Stimulated activated CD8-positive, alpha-beta memory T cell treated with anti-CD3 and anti-CD28 coated beads, Interleukin-7, amount 100 ng/mL, for 1 hour (primary cell): ENCODE results near the gene RAB11FIP4.

Source experiments
- DNase-seq, 2 donors: peaks; one replicate each; pipeline ENCODE4 v3.0.0-alpha.2; 2020; ENCODE audit warnings: low read depth in 2 of 2

RAB11FIP4 gene

DNA sequence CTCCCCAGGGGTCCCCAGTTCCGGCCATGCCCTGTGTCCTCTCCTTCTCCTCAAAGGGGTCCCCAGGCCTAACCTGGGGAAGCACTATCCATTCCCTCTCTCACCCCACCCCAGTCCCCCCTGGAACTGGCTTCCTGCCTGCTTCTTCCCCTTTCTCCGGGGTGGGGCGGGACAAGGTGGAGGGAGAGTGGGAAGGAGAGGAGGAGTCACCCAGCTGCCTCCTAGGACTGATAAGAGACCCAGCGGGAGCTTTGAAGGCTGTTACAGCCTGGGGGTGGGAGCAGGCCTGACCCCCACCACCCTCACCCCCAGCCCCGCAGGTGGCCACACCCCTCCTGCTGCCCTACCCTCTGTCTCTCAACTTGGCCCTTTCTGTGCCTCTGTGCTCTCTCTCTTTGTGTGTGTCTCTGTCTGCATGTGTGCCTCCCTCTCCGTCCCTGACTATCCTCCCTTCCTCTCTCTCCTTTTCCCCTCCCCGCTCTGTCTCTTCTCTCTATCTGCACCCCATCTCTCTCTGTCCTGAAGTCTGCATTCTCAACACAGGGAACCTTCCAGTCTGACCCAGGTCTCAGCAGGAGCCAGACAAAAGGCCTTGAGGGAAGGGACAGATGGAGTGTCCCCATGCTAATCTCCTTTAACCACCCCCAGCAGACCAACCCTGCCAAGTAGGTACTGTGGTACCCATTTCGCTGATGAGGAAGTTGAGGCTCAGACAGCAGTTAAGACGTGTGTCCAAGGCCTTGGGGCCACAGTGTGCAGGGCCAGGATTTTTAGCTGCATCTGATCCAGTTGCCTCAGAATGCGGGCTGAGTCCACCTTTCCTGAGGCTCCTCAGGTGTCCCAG is 66.1 kb downstream of the RAB11FIP4 start:
- DNase-seq, result no peak

DNA sequence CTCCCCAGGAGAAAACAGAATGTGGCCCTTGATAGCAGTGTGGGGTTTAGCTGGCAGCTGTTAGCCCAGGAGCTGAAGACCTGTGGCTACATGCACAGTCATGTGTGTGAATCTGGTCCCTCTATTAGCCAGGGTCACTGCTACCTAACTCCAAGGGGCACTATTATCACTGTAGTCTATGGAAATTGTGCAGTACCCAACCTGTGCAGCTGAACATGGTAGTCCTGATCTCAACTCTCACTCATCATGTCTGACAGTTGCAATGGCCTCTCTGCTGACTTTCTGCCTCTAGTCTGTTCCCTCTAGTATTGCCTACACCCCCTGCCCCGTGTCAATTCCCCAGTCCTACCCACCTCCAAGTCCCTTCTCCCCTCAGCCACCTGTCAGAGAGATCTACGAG is 67.4 kb downstream of the RAB11FIP4 start:
- DNase-seq, result no peak

DNA sequence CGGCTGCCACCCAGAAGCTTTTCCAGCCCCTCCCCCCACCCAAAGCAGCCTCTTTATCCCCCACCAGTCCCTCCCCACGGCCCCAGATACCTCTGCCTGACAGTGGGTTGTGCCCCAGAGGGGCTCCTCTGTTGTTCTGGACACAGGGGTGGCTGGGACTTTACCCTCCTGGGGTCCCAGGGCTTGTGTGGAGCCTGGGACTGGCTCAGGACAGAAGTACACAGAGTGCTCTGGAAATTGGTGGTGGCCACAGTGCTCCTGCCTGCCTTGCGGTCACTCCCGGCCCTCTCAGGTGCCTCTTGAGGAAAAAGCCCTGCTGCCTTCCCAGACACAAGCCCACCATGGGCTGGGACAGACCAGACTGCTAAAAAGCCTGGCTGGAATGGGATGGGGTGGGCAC is 68.2 kb downstream of the RAB11FIP4 start:
- DNase-seq, result no peak

DNA sequence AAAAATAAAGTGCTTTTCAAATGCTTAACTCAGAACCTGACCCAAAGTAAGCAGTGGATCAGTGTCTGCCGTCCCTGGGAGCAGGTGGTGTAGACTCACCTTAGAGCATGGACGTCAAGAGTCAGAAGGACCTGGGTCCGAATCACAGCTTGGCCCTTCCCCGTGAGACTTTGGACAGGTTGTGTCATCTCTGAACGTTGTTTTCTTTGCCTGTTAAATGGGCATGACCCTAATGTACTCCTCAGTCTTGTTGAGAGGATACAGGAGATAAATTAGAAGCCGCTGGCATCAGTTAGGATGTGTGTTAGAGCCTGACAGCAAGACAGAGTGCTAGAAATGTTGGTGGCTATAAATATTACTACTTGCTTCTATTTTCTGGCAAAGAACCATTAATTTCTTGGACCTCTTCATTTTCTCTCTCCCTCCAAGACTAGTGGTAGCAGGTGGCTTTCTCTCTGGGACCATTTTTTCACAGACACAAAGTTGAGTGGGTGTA is 68.8 kb downstream of the RAB11FIP4 start:
- no peak for DNase-seq

DNA sequence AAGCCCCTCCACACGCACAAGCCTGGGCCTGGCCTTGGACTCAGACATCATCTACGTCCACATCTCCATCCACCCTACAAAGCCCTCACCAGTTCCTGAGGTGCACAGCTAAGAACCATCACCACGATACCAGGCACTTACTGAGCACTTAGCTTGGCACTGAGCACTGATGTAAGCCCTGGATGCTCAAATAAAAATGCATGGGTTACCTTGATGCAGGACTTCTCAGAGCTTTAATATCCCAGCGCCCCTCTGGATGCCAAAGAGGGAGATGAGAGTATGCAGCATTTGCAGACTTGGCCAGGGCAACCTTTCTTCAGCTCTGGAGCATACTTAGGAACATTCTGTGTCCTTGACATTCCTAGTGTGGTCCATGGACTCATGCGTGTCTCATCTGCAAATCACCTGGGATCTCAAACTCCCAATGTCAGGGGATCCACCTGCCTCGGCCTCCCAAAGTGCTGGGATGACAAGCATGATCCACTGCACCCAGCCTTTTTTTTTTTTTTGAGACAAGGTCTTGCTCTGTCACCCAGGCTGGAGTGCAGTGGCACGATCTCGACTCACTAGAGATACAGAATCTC is 69.8 kb downstream of the RAB11FIP4 start:
- DNase-seq, result no peak

DNA sequence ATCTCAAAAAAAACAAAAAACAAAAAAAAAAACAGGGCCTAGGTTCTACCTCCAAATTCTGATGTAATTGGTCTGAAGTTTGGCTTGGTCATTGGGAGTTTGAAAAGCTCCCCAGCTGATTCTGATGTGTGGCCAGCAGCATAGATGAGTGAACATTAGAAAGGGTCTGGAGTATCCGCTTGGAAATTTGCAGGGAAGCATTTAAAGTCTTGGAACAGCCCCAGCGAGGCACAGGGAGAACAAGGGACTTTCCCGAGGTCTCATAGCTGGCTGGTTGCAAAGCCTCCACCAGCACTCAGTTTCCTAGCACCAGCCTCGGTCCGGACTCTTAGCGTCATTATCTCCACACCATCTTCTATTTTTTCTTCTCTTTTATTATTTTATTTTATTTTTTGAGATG is 70.8 kb downstream of the RAB11FIP4 start:
- DNase-seq, result no peak

DNA sequence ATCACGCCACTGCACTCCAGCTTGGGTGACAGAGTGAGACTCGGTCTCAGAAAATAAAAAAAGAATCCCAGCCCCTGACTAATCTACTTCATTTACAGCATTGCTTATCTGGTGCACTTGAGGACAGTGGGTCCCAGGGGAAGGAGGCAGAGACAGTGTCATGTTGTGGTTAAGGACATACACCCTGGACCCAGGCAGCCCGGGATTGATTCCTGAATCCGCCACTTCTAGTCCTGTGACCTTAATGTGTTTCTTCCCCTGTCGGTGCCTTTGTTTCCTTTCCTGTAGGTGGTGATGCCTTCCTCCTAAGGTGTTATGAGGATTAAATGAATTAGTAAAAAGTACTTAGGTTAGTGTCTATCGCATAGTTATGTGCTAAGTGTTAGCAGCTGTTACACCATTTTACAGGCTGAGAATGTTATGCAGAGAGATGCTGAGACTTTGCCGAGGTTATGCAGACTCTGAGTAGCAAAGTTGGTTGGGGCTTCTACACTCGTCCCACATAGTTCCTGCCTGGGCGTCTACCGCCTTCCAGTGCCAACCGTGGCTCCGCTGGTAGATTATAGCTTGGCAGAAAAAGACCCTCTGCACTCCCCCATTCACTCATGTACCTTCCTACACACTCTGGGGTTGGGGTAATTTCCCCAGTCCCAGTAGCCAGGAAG is 74.8 kb downstream of the RAB11FIP4 start:
- DNase-seq, result no peak

DNA sequence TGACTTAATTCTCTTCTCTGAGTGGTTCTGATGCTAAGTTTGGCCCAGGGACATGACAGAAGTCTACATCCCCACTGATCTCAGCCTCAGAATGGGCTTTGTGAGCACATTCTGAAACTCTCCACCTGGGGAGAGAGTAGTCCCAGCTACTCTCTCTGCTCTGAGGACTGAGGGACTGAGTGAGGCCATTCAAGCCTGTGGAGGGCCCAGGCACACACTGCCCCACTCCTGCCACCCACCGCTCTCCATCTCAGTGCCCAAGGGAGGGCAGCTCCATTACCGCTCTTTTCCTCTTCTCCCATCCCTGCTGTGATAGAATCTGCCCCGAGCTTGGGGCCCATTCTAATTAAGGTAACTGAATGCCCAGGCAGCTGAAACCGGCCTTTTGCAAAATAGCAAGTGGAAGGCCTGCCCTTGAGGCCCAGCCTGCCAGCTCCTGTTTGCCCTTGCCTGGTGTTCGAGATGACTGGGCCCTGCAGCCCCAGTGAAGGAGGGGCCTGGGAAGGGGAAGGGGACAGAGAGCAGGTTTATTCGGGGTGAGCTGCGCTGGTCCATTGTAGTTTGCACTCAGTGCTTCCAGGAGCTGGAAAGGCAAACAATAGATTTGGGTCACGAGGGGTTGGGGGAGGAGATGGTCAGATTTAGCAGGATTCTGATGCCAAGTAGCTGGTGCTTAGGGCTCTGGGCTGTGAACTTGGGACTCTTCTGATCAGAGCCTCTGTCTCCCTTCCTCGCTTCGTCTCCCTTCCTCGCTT is 76.2 kb downstream of the RAB11FIP4 start:
- no peak for DNase-seq

DNA sequence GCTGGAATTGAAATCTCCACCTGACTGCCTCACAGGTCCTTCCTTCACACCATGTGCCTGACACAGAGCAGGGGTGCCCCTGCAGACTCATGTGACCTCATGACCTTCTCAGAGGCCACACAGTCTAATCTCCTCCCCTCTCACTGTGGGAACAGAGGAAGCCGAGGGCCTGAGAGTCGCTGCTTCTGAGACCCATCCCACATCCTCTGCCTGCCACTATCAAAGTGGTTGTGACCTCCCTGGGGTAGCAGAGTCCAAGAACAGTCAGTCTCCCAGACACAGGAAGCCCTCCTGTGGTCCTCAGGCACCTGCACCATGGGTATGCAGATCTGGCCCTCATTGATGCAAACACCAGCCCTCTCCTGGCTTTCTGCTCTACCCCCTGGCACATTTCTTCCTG is 78.5 kb downstream of the RAB11FIP4 start:
- no peak for DNase-seq

DNA sequence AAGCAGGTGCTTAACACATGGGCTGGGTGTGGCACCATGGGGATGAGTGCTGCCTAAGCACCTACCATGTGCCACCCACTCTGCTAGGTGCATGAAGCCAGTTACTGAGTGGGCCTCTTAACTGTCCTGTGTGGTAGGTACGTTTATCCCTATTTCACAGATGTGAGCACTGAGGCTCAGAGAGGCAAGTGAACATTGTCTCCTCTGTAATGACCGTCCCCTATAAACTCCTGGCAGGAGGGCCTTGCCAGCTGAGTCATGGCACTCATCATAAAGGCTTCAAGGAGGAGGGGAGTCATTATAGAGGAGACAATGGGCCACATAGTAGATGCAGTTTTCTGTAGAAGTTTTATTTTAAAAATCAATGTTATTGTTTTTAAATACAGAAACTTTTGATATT is 79.1 kb downstream of the RAB11FIP4 start:
- DNase-seq, result no peak

DNA sequence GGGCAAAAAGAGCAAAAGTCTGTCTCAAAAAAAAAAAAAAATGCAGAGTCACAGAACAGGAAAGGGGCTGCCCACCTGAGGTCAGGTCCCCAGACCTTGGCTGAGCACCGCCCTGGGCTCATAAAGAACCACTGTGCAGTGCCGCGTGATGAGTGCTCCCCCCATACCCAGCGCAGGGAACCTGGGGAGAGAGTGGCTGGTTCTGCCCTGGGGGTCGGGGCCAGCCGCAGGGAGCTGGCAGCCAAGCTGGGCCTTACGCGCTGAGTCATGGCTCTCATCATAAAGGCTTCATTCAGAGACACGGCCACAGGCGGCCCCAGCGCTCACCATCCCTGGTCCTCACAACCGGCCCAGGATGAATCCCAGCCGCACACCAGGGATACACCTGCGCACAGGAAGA is 80.7 kb downstream of the RAB11FIP4 start:
- DNase-seq, result no peak

DNA sequence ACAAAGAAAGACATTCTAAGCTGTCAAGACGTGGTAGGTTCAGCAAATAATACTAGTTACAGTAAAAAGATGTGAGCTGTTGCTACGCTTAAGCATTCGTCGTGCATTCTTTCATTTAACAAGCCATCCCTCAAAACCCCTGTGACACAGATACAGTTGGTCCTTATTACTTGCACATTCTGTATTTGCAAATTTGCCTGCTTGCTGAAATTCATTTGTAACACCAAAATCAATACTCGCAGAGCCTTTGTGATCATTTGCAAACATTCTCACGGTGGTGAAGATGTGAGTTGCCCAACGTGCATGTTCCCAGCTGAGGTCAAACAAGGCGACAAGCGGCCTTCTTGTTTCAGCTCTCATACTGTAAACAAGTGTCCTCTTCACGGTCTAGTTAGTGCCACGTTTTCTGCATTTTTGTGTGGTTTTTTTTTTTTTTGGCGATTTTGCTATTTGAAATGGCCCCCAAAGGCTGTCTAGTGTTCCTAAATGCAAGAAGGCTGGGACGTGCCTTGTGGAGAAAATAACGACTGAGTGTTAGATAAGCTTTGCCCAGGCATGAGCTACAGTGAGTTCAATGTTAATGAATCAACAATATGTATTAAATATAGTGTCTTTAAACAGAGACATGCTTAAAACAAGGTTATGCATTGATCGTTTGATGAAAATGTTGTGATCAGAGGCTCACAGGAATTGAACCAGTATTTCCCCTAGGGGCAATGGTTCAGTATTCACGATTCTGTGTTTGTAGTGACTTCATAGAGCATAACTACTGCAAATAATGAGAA is 84.1 kb downstream of the RAB11FIP4 start:
- no peak for DNase-seq

DNA sequence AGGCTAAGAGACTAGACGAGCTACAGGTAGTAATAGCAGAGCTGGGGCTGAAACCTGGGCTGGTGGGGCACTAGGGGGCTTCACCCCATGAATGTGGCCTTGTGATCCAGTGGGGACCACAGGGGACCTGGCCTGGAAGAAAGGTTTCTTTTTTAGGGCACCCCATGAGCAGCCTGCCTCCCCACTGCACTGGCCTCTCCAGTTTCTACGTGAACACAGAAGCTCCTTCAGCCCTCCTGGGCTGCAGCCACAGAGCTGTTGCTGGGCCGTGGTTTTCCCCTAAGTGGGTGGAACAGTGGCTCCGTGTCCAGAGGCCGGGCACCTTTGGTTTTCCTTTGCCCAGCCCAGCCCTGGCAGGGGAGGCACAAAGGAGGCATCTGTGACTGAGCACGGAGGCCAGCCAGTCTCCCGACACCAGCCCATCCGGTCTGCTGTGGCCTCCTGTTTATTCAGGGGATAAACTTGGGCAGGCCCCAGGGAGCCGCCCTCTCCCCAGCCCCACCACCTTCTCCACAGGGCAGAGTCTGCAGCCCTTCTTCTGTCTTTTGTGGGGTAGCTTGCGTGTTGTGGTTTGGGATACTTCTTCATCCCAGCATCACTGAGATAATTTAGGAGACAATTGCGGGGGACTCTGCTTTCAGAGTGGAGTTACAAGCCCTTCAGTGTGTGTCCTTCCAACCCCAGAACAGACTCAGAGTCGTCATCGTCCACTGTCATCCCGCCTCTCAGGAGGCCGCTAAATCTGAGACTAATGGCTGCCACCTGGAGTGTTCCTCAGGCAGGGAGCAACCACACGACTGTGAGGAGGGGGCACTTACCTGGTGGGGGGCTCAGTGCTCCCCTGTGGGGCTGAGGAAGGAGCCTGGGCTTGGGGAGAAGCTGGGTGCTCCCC is 85.3 kb downstream of the RAB11FIP4 start:
- DNase-seq, result no peak

DNA sequence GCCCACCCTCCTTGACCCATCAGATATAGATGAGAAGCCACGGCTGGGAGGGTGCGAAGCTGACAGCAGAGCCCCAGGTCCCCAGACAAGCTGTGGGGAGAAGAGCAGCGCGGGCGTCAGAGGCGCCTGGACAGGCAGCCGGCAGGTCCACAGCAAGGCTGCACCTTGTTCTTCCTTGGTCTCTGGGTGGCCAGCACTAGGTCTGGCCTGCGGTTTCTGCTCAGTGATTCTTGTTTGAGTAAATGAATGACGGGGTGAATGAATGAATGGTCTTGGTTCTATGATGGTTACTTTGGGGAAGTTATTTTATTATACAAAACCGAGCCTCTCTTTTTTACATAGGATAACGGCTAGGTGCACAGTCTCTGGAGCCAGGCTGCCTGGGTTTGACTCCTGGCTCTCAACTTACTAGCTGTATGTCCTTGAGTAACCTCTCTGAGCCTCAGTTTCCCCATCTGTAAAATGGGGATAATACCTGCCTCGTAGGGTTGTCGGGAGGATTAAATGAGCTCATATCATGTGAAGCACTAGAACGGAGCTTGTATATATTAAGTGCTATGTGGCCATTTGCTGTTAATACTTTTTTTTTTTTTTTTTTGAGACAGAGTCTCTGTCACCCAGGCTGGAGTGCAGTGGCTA is 86.1 kb downstream of the RAB11FIP4 start:
- no peak for DNase-seq

DNA sequence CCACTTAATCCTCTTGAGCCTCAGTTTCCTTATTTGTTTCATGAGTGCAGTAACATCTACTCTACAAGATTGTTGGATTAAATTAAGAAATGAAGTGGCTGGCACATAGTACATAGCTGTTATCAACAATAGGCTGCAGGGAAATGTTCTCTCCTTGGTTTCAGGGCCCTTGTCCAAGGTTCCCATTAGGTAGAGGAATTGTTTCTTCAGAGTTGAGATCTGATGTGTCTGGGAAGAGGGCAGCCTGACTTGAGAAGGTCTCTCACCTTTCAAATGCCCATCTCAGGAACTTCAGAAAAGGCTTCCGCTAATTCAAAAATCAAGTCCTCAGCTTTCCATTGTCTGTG is 87.6 kb downstream of the RAB11FIP4 start:
- DNase-seq, result no peak

DNA sequence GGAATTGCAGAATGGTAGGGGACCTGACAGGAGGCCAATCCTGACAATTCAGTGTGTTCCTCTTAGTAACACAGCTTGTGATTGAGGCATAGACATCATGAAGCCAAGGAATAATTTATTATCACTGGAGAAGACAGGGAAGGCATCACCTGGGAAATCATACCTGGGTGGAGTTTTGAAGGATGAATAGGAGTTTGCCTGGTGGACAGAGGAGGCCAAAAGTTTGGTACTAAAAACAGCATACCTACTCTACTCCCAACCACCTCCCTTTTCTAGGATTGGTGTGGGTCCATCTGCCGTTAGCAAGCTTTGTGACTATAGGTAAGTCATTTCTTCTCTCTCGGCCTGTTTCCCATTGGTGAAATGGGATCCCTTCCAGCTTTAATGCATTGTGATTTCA is 88.0 kb downstream of the RAB11FIP4 start:
- no peak for DNase-seq

DNA sequence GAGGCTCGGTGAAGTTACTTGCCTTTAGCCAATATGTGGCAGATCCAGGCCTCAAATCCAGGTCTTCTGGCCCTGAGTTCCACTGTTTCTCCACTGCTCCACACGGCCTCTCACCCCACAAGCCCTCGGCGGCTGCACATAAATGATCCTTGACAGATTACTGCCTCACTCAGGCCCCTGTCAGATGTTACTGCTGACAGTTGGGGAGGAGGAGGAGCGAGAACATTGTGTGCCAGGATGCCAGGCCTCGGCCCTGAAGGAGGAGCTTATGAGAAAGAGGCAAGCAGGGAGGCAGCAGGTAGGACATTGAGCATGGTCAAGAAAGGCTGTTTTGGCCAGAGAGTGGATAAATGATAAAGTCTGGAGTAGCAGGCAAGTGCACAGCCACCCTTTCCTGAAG is 88.6 kb downstream of the RAB11FIP4 start:
- DNase-seq, result no peak

DNA sequence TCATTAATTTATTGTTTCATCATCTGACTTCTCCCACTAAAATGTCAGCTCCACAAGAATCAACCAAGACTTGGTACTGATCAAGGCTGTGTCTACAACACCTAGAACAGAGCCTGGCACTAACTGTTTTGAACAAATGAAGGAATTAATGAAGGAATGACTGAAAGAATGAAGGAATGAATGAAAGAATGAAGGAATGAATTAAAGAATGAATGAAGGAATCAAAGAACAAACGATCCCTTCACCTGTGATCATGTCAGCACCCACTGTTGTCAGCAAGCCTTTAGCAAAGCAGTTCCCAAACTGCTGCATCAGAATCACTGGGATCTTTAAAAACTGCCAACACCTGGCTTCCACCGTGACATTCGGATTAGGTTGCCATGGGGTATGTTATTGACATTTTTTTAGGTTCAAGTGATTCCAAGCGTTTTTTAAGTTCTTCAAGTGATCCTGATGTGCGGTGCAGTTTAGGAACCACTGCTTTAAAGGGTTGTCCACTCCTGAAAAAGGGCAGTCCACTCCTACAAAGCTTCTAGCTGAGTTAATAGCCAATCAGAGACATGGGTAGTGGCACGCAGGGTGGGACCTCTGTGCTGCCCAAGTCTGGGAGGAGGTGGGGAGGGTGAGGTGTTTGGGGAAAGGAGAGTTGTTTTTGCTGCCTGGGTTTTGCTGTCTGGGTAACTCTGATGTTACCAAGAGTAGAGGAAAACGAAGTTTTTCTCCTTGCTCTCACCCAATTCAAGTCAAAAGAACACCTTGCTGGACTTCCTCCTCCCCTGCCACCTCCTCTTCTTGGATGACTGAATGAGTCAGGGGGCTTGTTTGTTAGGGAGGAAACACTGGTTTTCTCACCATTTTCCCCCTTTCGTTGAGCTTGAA is 89.7 kb downstream of the RAB11FIP4 start:
- no peak for DNase-seq

DNA sequence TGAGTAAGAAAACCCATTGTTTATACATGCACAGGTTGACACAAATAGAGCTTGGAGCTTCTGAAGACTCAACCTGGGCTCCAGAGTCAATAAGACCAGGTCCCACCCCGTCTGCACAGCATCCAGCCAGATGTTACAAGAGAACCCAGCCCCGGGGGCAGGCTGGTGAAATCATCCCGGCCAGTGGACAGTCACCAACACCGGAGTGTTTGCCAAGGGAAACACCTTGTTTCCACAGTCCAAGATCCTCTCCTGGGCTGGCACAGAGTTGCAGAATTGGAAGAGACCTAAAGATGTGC is 90.3 kb downstream of the RAB11FIP4 start:
- no peak for DNase-seq
